GM12874 (cell line): ENCODE results near the gene ZNF618.

Experiments used
- CTCF ChIP-seq: IDR thresholded peaks from 2 replicates; pipeline ENCODE4 v1.5.1; 2011; ENCODE audit warnings: low read depth, mild to moderate bottlenecking, control low read depth, low read length, moderate library complexity; ENCODE audit not compliant: insufficient read depth

The ZNF618 gene

GRCh38 chr9:113989714-113990569, 113.8 kb downstream of the ZNF618 start:
- no peak for TF ChIP-seq CTCF

- TF ChIP-seq CTCF, result no peak
Observed at GRCh38 chr9:113990570-113990907, 114.4 kb downstream of the ZNF618 start.

- no peak for TF ChIP-seq CTCF
Observed at GRCh38 chr9:113990975-113991471, 114.9 kb downstream of the ZNF618 start.

GRCh38 chr9:113991714-113992113, 115.6 kb downstream of the ZNF618 start:
- TF ChIP-seq CTCF, result no peak

GRCh38 chr9:113992276-113992951, 116.3 kb downstream of the ZNF618 start:
- TF ChIP-seq CTCF, result no peak

GRCh38 chr9:113992994-113993393, 116.9 kb downstream of the ZNF618 start:
- no peak for TF ChIP-seq CTCF

- no peak for TF ChIP-seq CTCF
Observed at GRCh38 chr9:113993838-113994540, 117.9 kb downstream of the ZNF618 start.
